ENCODE results near the gene ZNF593. TPM values are rescaled to one million over a fixed set of nuclear protein-coding genes. Genes with fewer than 3 reads are reported as not detected.

ZNF593 gene
- total RNA-seq, 4 donors from 2014 or later, result 10.4 to 41.6 (median 22.5) TPM

GRCh38 chr1:26125382-26125781 is 44.3 kb upstream of the ZNF593 start:
- no peak overlapping the region for H3K27ac ChIP-seq (replicated peaks in 1 of 4)
- intact Hi-C loops (cut with DNase I), result no loop called here
- peaks cover 6 to 41% (median 16%) of the 10 kb centered on the region in 4 donors for H3K4me1 ChIP-seq
- H3K4me3 ChIP-seq, result no peak overlapping the region
- no peak for TF ChIP-seq CTCF (IDR thresholded peaks at IDR 0.05)
- no peak for TF ChIP-seq POLR2A (IDR thresholded peaks at IDR 0.05; ENCODE audit: low read depth)
- no peak for TF ChIP-seq POLR2AphosphoS5 (IDR thresholded peaks at IDR 0.05)
- TF ChIP-seq EP300 (IDR thresholded peaks at IDR 0.05), result no peak
- no peaks in the 10 kb centered on the region for H3K27me3 ChIP-seq
- DNase-seq (ENCODE audit: extremely low spot score), result no peak
- peaks cover 0 to 7% (median 3%) of the 10 kb centered on the region in 4 donors for H3K36me3 ChIP-seq
- no peaks in the 10 kb centered on the region for H3K9me3 ChIP-seq

- TF ChIP-seq POLR2A (IDR thresholded peaks at IDR 0.05; ENCODE audit: low read depth) (no peak), EP300 (IDR thresholded peaks at IDR 0.05) (no peak), POLR2AphosphoS5 (IDR thresholded peaks at IDR 0.05) (no peak), CTCF (IDR thresholded peaks at IDR 0.05) (no peak)
- Histone ChIP-seq H3K27me3 (no peaks in the 10 kb centered on the region), H3K4me3 (no peak overlapping the region), H3K4me1 (peaks cover 6 to 41% (median 16%) of the 10 kb centered on the region in 4 donors), H3K27ac (replicated peaks in 1 of 4) (peak overlapping the region in 1 of 4 donors; percentile 41), H3K9me3 (no peaks in the 10 kb centered on the region), H3K36me3 (peaks cover 0 to 5% (median 1%) of the 10 kb centered on the region in 4 donors)
- DNase-seq (ENCODE audit: extremely low spot score), result no peak
- 69% methylated on average over 1 of the region's 1 CpG for WGBS
- intact Hi-C loops (cut with DNase I), result no loop called here
Measured at GRCh38 chr1:26125946-26126320, 43.8 kb upstream of the ZNF593 start.

- Histone ChIP-seq H3K4me3 (no peak overlapping the region), H3K27ac (replicated peaks in 1 of 4) (peak overlapping the region in 1 of 4 donors; percentile 41), H3K9me3 (no peaks in the 10 kb centered on the region), H3K36me3 (peaks cover 0 to 5% (median 1%) of the 10 kb centered on the region in 4 donors), H3K4me1 (peaks cover 6 to 37% (median 16%) of the 10 kb centered on the region in 4 donors), H3K27me3 (no peaks in the 10 kb centered on the region)
- intact Hi-C loops (cut with DNase I), result no loop called here
- no peak for TF ChIP-seq CTCF (IDR thresholded peaks at IDR 0.05)
- no peak for TF ChIP-seq POLR2A (IDR thresholded peaks at IDR 0.05; ENCODE audit: low read depth)
- no peak for TF ChIP-seq POLR2AphosphoS5 (IDR thresholded peaks at IDR 0.05)
- TF ChIP-seq EP300 (IDR thresholded peaks at IDR 0.05), result no peak
- WGBS, result 74% methylated on average over 9 of the region's 9 CpGs
- DNase-seq (ENCODE audit: extremely low spot score), result no peak
Measured at GRCh38 chr1:26126321-26127084, 43.2 kb upstream of the ZNF593 start.

- no peak for DNase-seq (ENCODE audit: extremely low spot score)
- Histone ChIP-seq H3K4me3 (no peak overlapping the region), H3K27ac (replicated peaks in 1 of 4) (peak overlapping the region in 1 of 4 donors; percentile 41), H3K27me3 (no peaks in the 10 kb centered on the region), H3K36me3 (peaks cover 0 to 3% (median 0%) of the 10 kb centered on the region in 4 donors), H3K9me3 (no peaks in the 10 kb centered on the region), H3K4me1 (peaks cover 0 to 27% (median 12%) of the 10 kb centered on the region in 4 donors)
- TF ChIP-seq POLR2AphosphoS5 (IDR thresholded peaks at IDR 0.05), result no peak
- 50% methylated on average over 13 of the region's 13 CpGs for WGBS
- intact Hi-C loops (cut with DNase I), result no loop called here
Measured at GRCh38 chr1:26127235-26128163, 42.2 kb upstream of the ZNF593 start.

GRCh38 chr1:26129778-26130177 is 39.9 kb upstream of the ZNF593 start:
- Histone ChIP-seq H3K27ac (replicated peaks in 1 of 4) (no peak overlapping the region), H3K4me3 (no peak overlapping the region), H3K9me3 (no peaks in the 10 kb centered on the region), H3K27me3 (no peaks in the 10 kb centered on the region), H3K4me1 (peaks cover 0 to 19% (median 3%) of the 10 kb centered on the region in 4 donors), H3K36me3 (no peaks in the 10 kb centered on the region)
- no peak for TF ChIP-seq EP300 (IDR thresholded peaks at IDR 0.05)
- no peak for TF ChIP-seq POLR2AphosphoS5 (IDR thresholded peaks at IDR 0.05)
- 92% methylated on average over 4 of the region's 4 CpGs for whole genome bisulfite sequencing
- intact Hi-C loops (cut with DNase I), result no loop called here
- no peak for DNase-seq (ENCODE audit: extremely low spot score)
